MM.1S (cell line): ENCODE results near the gene PARD3.

Experiments used
- DNase-seq: peaks from one replicate; pipeline ENCODE4 v3.0.0-alpha.2; 2015
- H2AFZ ChIP-seq: fragments of 300-600 bp; sonication (generic); 2 replicates; pipeline ENCODE4 v1.6.0; 2016; ENCODE audit warnings: antibody characterized with exemption, low read length
- H3F3A ChIP-seq: fragments of 300-600 bp; sonication (generic); 2 replicates; pipeline ENCODE4 v1.6.1; 2016; ENCODE audit warnings: mild to moderate bottlenecking, antibody characterized with exemption, low read length, moderate library complexity, mixed read lengths; ENCODE audit not compliant: insufficient read depth
- H3K27ac ChIP-seq: fragments of 300-600 bp; sonication (generic); 2 replicates; pipeline ENCODE4 v1.5.1; 2016; ENCODE audit warnings: mild to moderate bottlenecking, low read length
- H3K27me3 ChIP-seq: fragments of 300-600 bp; sonication (generic); replicated peaks from 2 replicates; pipeline ENCODE4 v1.6.0; 2016; ENCODE audit warnings: low read length; ENCODE audit not compliant: insufficient read depth
- H3K36me3 ChIP-seq: fragments of 300-600 bp; sonication (generic); replicated peaks from 2 replicates; pipeline ENCODE4 v1.6.1; 2016; ENCODE audit warnings: mild to moderate bottlenecking, low read length, mixed read lengths; ENCODE audit not compliant: insufficient read depth
- H3K4me1 ChIP-seq: fragments of 300-600 bp; sonication (generic); 2 replicates; pipeline ENCODE4 v1.6.1; 2016; ENCODE audit warnings: low read length, mixed read lengths
- H3K4me2 ChIP-seq: fragments of 300-600 bp; sonication (generic); 2 replicates; pipeline ENCODE4 v1.6.0; 2016; ENCODE audit warnings: low read depth, low read length
- H3K4me3 ChIP-seq: fragments of 300-600 bp; sonication (generic); 2 replicates; pipeline ENCODE4 v1.5.1; 2016; ENCODE audit warnings: low read length, mixed read lengths
- H3K79me2 ChIP-seq: fragments of 300-600 bp; sonication (generic); 2 replicates; pipeline ENCODE4 v1.6.1; 2016; ENCODE audit warnings: mixed run types, low read length, mixed read lengths
- H3K9ac ChIP-seq: fragments of 300-600 bp; sonication (generic); 2 replicates; pipeline ENCODE4 v1.6.1; 2016; ENCODE audit warnings: low read length, mixed read lengths
- H3K9me2 ChIP-seq: fragments of 300-600 bp; sonication (generic); replicated peaks from 2 replicates; pipeline ENCODE4 v1.6.1; 2016; ENCODE audit warnings: mild to moderate bottlenecking, low read length, mixed read lengths; ENCODE audit not compliant: insufficient read depth
- H3K9me3 ChIP-seq: fragments of 300-600 bp; sonication (generic); replicated peaks from 2 replicates; pipeline ENCODE4 v1.6.1; 2016; ENCODE audit warnings: mild to moderate bottlenecking, low read length, mixed read lengths; ENCODE audit not compliant: insufficient read depth
- H4K20me1 ChIP-seq: fragments of 300-600 bp; sonication (generic); 2 replicates; pipeline ENCODE4 v1.6.1; 2016; ENCODE audit warnings: mild to moderate bottlenecking, low read length, moderate library complexity, mixed read lengths; ENCODE audit not compliant: insufficient read depth
- EZH2 ChIP-seq: fragments of 300-600 bp; sonication (generic); optimal IDR thresholded peaks from 2 replicates; pipeline ENCODE3; 2017; ENCODE audit warnings: low read depth, mild to moderate bottlenecking, antibody characterized with exemption, low read length, mixed read lengths
- EZH2phosphoT487 ChIP-seq: fragments of 300-600 bp; sonication (generic); IDR thresholded peaks from 2 replicates; pipeline ENCODE4 v1.6.1; 2018; ENCODE audit warnings: antibody characterized with exemption, low read length
- TF ChIP-seq, protein P1 (sequence below): fragments of 300-600 bp; sonication (generic); IDR thresholded peaks from 2 replicates; pipeline ENCODE4 v1.5.1; 2016; ENCODE audit warnings: antibody characterized with exemption, low read length, mixed read lengths

Gene PARD3

DNA sequence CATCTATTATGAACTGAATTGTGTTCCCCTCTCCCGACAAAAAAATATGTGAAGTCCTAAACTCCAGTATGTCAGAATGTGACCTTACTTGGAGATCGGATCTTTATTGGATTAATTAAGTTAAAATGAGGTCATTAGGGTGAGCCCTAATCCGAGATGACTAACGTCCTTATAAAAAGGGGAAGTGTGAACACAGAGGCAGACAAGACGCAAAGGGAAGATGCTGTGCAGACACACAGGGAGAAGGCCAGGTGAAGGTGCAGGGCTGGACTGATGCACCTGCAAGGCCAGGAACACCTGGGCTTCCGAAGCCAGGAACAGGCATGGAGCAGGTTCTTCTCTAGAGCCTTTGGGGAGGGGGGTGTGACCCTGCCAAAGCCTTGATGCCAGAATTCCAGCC, 187.8 kb downstream of the PARD3 start:
- no peak overlapping the region for H3K27ac ChIP-seq
- no peaks in the 10 kb centered on the region for H3K9me3 ChIP-seq
- no peak overlapping the region for H3K4me3 ChIP-seq
- H3K9me2 ChIP-seq = no peaks in the 10 kb centered on the region
- H3K4me1 ChIP-seq = peaks cover 14% of the 10 kb centered on the region
- no peaks in the 10 kb centered on the region for H3K36me3 ChIP-seq
- no peak for DNase-seq
- H2AFZ ChIP-seq = no peak overlapping the region
- 0 out of 2 replicates have a peak, but pooled peaks cover 6% of the 10 kb centered on the region for H4K20me1 ChIP-seq
- no peak overlapping the region for H3K9ac ChIP-seq
- H3K4me2 ChIP-seq = no peak overlapping the region
- H3K79me2 ChIP-seq = peaks cover 44% of the 10 kb centered on the region
- TF ChIP-seq, protein P1, sequence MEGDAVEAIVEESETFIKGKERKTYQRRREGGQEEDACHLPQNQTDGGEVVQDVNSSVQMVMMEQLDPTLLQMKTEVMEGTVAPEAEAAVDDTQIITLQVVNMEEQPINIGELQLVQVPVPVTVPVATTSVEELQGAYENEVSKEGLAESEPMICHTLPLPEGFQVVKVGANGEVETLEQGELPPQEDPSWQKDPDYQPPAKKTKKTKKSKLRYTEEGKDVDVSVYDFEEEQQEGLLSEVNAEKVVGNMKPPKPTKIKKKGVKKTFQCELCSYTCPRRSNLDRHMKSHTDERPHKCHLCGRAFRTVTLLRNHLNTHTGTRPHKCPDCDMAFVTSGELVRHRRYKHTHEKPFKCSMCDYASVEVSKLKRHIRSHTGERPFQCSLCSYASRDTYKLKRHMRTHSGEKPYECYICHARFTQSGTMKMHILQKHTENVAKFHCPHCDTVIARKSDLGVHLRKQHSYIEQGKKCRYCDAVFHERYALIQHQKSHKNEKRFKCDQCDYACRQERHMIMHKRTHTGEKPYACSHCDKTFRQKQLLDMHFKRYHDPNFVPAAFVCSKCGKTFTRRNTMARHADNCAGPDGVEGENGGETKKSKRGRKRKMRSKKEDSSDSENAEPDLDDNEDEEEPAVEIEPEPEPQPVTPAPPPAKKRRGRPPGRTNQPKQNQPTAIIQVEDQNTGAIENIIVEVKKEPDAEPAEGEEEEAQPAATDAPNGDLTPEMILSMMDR = no peak
- no peak for TF ChIP-seq EZH2phosphoT487
- TF ChIP-seq EZH2 = no peak
- H3K27me3 ChIP-seq = no peaks in the 10 kb centered on the region
- H3F3A ChIP-seq = peaks cover 12% of the 10 kb centered on the region; the same call in 1 of the 2 replicates

- peaks cover 45% of the 10 kb centered on the region for H3K79me2 ChIP-seq
- H3K27ac ChIP-seq = no peak overlapping the region
- no peaks in the 10 kb centered on the region for H3K27me3 ChIP-seq
- no peak overlapping the region for H2AFZ ChIP-seq
- no peak for DNase-seq
- H3K36me3 ChIP-seq = no peaks in the 10 kb centered on the region
- H3K9ac ChIP-seq = no peak overlapping the region
- no peaks in the 10 kb centered on the region for H3K9me3 ChIP-seq
- 0 out of 2 replicates have a peak, but pooled peaks cover 6% of the 10 kb centered on the region for H4K20me1 ChIP-seq
- no peak overlapping the region for H3K4me2 ChIP-seq
- H3F3A ChIP-seq = peaks cover 12% of the 10 kb centered on the region; the same call in 1 of the 2 replicates
- H3K4me1 ChIP-seq = peaks cover 17% of the 10 kb centered on the region
- H3K9me2 ChIP-seq = no peaks in the 10 kb centered on the region
- H3K4me3 ChIP-seq = no peak overlapping the region
- TF ChIP-seq, protein P1 = no peak
- no peak for TF ChIP-seq EZH2phosphoT487
- no peak for TF ChIP-seq EZH2
Observed at GRCh38 chr10:34626158-34626880, 188.8 kb downstream of the PARD3 start.

GRCh38 chr10:34624323-34625153, 190.6 kb downstream of the PARD3 start:
- peaks cover 12% of the 10 kb centered on the region; the same call in 1 of the 2 replicates for H3F3A ChIP-seq
- no peak overlapping the region for H3K4me3 ChIP-seq
- H3K27me3 ChIP-seq = no peaks in the 10 kb centered on the region
- H3K36me3 ChIP-seq = no peaks in the 10 kb centered on the region
- peaks cover 58% of the 10 kb centered on the region for H3K79me2 ChIP-seq
- H3K9me2 ChIP-seq = no peaks in the 10 kb centered on the region
- H3K4me2 ChIP-seq = no peak overlapping the region
- H3K9ac ChIP-seq = no peak overlapping the region
- TF ChIP-seq, protein P1 = no peak
- TF ChIP-seq EZH2phosphoT487 = no peak
- no peak for TF ChIP-seq EZH2
- H3K27ac ChIP-seq = no peak overlapping the region
- H2AFZ ChIP-seq = no peak overlapping the region
- H3K9me3 ChIP-seq = no peaks in the 10 kb centered on the region
- DNase-seq = no peak
- H3K4me1 ChIP-seq = peaks cover 17% of the 10 kb centered on the region
- H4K20me1 ChIP-seq = 0 out of 2 replicates have a peak, but pooled peaks cover 6% of the 10 kb centered on the region
